Thyroid gland (tissue), 4 donors: Measurements from ENCODE around the gene COL27A1. TPM values are rescaled to one million over a fixed set of nuclear protein-coding genes. Genes with fewer than 3 reads are reported as not detected.

Experiments
- DNase-seq, 2 donors: peaks; one replicate each; pipeline ENCODE4 v3.0.0-alpha.2; 2019
- H3K27ac ChIP-seq, 3 donors: fragments of 200-600 bp; sonication (generic); 1 replicate in 2 of 3; 2 replicates in 1 of 3; pipeline ENCODE4 v1.5.1; 2016 to 2019; ENCODE audit warnings: mild to moderate bottlenecking in 1 of 3, moderate library complexity in 1 of 3
- H3K27me3 ChIP-seq: fragments of 200-600 bp; sonication (generic); one replicate; pipeline ENCODE4 v1.5.1; 2019
- H3K36me3 ChIP-seq, 2 donors: fragments of 200-600 bp; sonication (generic); one replicate each; pipeline ENCODE4 v1.5.1; 2016 to 2019
- H3K4me1 ChIP-seq, 2 donors: fragments of 200-600 bp; sonication (generic); one replicate each; pipeline ENCODE4 v1.5.1; 2017 to 2019
- H3K4me3 ChIP-seq, 3 donors: fragments of 200-600 bp; sonication (generic); replicated peaks in 1 of 3; 1 replicate in 2 of 3; 2 replicates in 1 of 3; pipeline ENCODE4 v1.5.1; 2016; ENCODE audit warnings: mild to moderate bottlenecking in 1 of 3
- H3K9me3 ChIP-seq: fragments of 200-600 bp; sonication (generic); one replicate; pipeline ENCODE4 v1.5.1; 2017
- POLR2A ChIP-seq, 2 donors: fragments of 450-650 bp; IDR thresholded peaks; one replicate each; pipeline ENCODE4 v1.6.1; 2017; ENCODE audit warnings: antibody characterized with exemption in 2 of 2, mild to moderate bottlenecking in 2 of 2, moderate library complexity in 1 of 2
- WGBS, 2 donors: methylation state at CpG; one replicate each; pipeline ENCODE4 v1.1.5; 2017; 5-methylcytosine and 5-hydroxymethylcytosine counted together
- intact Hi-C: fragments of 100-400 bp; cut with DNase I; formaldehyde crosslinking; loops from one replicate; pipeline ENCODE4 v1.15.1; 2023
- total RNA-seq, 4 donors: library from RNA; depleted of rRNA; stranded (reverse); fragments of >200 nt; gene quantifications; one replicate each; pipeline ENCODE4 v1.2.3, GENCODE V29; 2016
- TF ChIP-seq, protein P1 (sequence below), 6 experiments: fragments of 200-600 bp in 3 of 6; fragments of 450-650 bp in 3 of 6; sonication (generic) in 3 of 6; IDR thresholded peaks; one replicate each; pipeline ENCODE4 v1.5.1; 2016 to 2019; ENCODE audit warnings: antibody characterized with exemption in 6 of 6, mild to moderate bottlenecking in 2 of 6, inconsistent platforms in 1 of 6, moderate library complexity in 1 of 6

Gene COL27A1
- total RNA-seq, 4 donors from 2014 or later, result 6.7 to 32.5 (median 10.6) TPM

DNA sequence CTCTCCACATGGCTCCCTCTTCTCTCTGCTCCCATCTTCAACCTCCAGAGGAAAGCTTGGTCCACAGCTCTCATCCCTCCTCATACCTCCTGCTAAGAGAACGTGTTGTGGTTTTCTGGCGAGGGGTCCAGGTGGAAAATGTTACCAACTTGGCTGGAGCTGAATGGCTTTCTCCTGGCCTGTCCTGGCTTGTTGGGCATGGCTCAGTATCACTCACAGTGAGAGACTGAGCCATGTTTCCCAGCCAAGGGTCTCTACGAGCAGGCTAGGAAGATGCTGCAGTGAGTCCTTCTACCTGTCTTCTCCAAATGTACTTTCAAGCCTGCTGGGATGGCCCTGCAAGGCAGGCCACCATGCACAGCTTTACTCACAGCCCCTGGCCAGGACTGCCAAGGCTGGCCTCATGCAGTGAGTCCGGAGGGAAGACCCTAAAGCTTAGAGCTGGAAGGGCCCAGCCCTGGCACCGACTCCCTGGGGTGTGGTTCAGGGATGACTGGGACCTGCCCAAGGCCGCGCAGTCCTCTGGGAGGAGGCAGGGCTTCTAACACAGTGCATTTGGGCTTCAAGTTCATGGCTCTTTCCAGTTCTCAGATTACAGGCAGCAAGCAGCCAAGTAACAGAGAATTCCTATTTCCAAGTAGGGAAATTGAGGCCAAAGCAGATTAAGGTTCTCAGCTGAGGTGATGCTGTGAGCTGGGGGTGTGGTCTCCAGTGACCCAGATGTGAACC, 59.5 kb downstream of the COL27A1 start:
- TF ChIP-seq POLR2A (IDR thresholded peaks at IDR 0.05), result no peak
- TF ChIP-seq, protein P1, sequence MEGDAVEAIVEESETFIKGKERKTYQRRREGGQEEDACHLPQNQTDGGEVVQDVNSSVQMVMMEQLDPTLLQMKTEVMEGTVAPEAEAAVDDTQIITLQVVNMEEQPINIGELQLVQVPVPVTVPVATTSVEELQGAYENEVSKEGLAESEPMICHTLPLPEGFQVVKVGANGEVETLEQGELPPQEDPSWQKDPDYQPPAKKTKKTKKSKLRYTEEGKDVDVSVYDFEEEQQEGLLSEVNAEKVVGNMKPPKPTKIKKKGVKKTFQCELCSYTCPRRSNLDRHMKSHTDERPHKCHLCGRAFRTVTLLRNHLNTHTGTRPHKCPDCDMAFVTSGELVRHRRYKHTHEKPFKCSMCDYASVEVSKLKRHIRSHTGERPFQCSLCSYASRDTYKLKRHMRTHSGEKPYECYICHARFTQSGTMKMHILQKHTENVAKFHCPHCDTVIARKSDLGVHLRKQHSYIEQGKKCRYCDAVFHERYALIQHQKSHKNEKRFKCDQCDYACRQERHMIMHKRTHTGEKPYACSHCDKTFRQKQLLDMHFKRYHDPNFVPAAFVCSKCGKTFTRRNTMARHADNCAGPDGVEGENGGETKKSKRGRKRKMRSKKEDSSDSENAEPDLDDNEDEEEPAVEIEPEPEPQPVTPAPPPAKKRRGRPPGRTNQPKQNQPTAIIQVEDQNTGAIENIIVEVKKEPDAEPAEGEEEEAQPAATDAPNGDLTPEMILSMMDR (IDR thresholded peaks at IDR 0.05), result no peak
- Histone ChIP-seq H3K36me3 (no peaks in the 10 kb centered on the region), H3K4me3 (no peak overlapping the region), H3K27ac (no peak overlapping the region), H3K27me3 (no peaks in the 10 kb centered on the region), H3K9me3 (no peaks in the 10 kb centered on the region), H3K4me1 (peaks cover 4 to 12% of the 10 kb centered on the region in 2 donors)
- DNase-seq, result no peak
- intact Hi-C loops, result no loop called here
- WGBS, 2 donors, result 76 to 82% methylated on average over 7 of the region's 7 CpGs

DNA sequence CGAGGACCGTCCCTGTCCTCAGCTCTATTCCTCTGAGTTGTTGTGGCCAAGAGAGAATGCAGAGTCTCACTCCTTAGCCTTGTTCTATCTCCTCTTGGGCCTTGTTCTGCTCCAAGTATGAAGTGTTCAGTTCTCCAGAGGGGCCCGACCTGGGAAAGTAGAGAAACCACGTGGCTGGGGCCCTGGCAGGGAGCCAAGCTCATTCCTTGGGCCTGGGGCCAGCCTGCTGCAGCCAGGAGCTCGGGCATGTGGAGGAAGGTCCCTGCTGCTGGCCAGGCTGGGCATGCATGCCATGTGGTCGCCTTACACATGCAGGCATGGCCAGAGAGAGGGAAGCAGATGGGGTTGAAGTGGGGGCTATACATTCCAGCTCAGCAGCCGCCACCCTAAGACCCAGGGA, 60.7 kb downstream of the COL27A1 start:
- 14 to 34% methylated on average over 5 to 6 of the region's 7 CpGs for WGBS, 2 donors
- TF ChIP-seq POLR2A (IDR thresholded peaks at IDR 0.05), result no peak
- TF ChIP-seq, protein P1 (IDR thresholded peaks at IDR 0.05), result no peak
- DNase-seq, result peak; percentile 87 to 88
- no peak overlapping the region for H3K4me3 ChIP-seq
- no peak overlapping the region for H3K27ac ChIP-seq
- no peaks in the 10 kb centered on the region for H3K9me3 ChIP-seq
- H3K36me3 ChIP-seq, result no peaks in the 10 kb centered on the region
- no peaks in the 10 kb centered on the region for H3K27me3 ChIP-seq
- peaks cover 4 to 12% of the 10 kb centered on the region in 2 donors for H3K4me1 ChIP-seq
- intact Hi-C loops, result no loop called here

DNA sequence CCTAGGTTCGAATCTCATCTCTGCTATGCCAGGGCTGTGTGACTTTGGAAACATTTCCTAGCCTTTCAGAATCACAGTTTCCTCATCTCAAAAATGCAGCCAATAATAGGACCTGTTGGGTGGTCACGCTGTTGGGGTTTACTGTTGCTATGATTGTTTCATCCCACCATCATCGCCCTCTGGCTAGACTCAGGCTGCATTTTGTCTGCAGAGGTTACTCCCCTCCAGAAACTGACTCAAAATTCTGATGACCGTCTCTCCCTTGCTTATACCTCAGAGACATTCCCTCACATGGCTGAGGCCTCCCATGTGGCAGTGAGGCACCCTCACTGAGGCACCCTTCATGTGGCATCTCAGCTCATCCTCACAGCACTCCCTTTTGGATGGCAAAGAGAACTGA, 61.6 kb downstream of the COL27A1 start:
- WGBS, 2 donors, result 84 to 90% methylated on average over 4 of the region's 4 CpGs
- TF ChIP-seq POLR2A (IDR thresholded peaks at IDR 0.05), result no peak
- TF ChIP-seq, protein P1 (IDR thresholded peaks at IDR 0.05), result no peak
- no peak for DNase-seq
- Histone ChIP-seq H3K27me3 (no peaks in the 10 kb centered on the region), H3K27ac (no peak overlapping the region), H3K4me3 (no peak overlapping the region), H3K36me3 (no peaks in the 10 kb centered on the region), H3K4me1 (peaks cover 4 to 12% of the 10 kb centered on the region in 2 donors), H3K9me3 (no peaks in the 10 kb centered on the region)
- intact Hi-C loops, result no loop called here

DNA sequence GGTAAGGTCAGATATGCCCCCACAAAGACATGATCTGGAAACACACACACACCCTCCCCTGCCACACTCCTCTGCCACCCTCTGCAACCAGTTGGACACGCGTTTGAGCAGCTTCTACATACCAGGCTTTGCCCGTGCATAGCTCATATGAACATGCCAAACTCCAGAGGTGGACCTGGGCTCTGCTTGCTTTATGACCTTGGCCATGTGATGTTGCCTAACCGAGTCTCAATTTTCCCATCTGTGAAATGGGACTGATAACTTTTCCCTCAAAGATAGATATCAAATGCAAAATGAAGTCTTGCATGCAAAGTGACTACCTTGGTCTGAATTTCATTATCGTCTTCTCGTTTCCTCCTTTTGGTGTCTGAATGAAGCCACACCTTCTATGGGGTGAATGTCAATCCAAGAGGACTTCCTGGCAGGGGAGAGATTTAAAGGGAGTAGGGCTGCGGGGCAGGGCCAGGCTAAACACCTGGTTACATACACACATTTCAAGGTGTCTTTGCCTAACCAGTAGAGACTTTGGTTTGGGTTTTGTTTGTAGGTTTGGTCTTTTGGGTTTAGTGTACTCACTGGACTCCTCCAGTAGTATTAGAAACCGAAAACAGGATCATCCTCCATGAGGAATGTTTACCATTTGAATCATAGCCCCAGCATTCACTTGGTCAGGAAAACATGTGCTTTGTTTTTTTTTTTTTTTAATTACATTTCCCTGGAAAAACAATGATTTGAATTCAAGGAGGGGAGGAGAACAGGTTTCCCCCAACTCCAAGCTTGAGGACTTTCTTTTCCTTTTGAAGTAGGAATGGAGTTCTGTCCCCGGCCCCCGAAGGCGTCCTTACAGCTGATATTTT, 63.2 kb downstream of the COL27A1 start:
- no peak overlapping the region for H3K4me3 ChIP-seq
- no peaks in the 10 kb centered on the region for H3K36me3 ChIP-seq
- no peaks in the 10 kb centered on the region for H3K27me3 ChIP-seq
- H3K9me3 ChIP-seq, result no peaks in the 10 kb centered on the region
- TF ChIP-seq POLR2A (IDR thresholded peaks at IDR 0.05), result no peak
- TF ChIP-seq, protein P1 (IDR thresholded peaks at IDR 0.05), result no peak
- intact Hi-C loops, result no loop called here
- DNase-seq, result no peak
- H3K27ac ChIP-seq, result no peak overlapping the region
- WGBS, 2 donors, result 94 to 95% methylated on average over 11 of the region's 11 CpGs
- peaks cover 4 to 12% of the 10 kb centered on the region in 2 donors for H3K4me1 ChIP-seq
